Fibroblast of lung (primary cell): ENCODE data around the gene TMEM8B.

Experiments used
- CTCF ChIP-seq, 2 donors: IDR thresholded peaks in 1 of 2; conservative IDR thresholded peaks in 1 of 2; 1 replicate in 1 of 2; 2 replicates in 1 of 2; pipeline ENCODE4 v1.5.1; 2011 to 2012; ENCODE audit warnings: low read length in 2 of 2, control low read depth in 1 of 2, inconsistent platforms in 1 of 2, low read depth in 1 of 2, mild to moderate bottlenecking in 1 of 2
- EZH2 ChIP-seq: IDR thresholded peaks from 2 replicates; pipeline ENCODE4 v1.5.1; 2012; ENCODE audit warnings: low read length, control low read depth, mild to moderate bottlenecking; ENCODE audit errors: missing control alignments

- TF ChIP-seq EZH2 (no peak), CTCF (conservative IDR thresholded peaks at IDR 0.05 in 1 of 2, IDR thresholded peaks at IDR 0.05 in 1 of 2; ENCODE audit: low read depth in 1 of 2, low read length in 2 of 2) (no peak)
Measured at GRCh38 chr9:35832814-35833213, 3.8 kb downstream of the TMEM8B start.
